OCI-LY7 (cell line): ENCODE results near the gene PREPL.

ENCODE experiments used
- EZH2phosphoT487 ChIP-seq: fragments of 200-600 bp; sonication (generic); IDR thresholded peaks from 2 replicates; pipeline ENCODE4 v1.6.1; 2018; ENCODE audit warnings: low read depth, borderline replicate concordance, mild to moderate bottlenecking, mixed run types, antibody characterized with exemption, low read length, moderate library complexity, mixed read lengths
- TF ChIP-seq, protein P1 (sequence below): fragments of 200-600 bp; sonication (generic); conservative IDR thresholded peaks from 2 replicates; pipeline ENCODE4 v1.5.1; 2014; ENCODE audit warnings: mild to moderate bottlenecking, antibody characterized with exemption, low read length, moderate library complexity, mixed read lengths

DNA sequence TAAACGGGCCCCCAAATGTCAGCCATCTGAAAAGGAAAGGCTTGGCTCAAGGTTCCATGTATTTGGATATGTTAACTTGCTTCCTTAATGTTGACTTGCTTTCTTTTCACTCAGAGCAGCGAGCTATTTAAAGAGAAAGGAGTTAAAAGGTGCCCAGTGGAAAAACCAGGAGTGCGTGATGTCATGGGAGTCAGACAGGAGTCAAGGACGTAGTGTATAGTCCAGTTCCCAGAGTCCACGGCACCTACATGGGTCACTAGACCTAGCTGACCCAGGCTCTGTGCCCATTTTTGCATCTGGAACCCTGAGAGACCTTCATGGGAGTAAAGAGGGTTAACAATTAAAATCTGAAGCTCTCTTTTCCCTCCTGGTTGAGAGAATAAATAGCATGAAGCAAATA is 66.2 kb downstream of the PREPL start:
- TF ChIP-seq EZH2phosphoT487 = no peak
- TF ChIP-seq, protein P1, sequence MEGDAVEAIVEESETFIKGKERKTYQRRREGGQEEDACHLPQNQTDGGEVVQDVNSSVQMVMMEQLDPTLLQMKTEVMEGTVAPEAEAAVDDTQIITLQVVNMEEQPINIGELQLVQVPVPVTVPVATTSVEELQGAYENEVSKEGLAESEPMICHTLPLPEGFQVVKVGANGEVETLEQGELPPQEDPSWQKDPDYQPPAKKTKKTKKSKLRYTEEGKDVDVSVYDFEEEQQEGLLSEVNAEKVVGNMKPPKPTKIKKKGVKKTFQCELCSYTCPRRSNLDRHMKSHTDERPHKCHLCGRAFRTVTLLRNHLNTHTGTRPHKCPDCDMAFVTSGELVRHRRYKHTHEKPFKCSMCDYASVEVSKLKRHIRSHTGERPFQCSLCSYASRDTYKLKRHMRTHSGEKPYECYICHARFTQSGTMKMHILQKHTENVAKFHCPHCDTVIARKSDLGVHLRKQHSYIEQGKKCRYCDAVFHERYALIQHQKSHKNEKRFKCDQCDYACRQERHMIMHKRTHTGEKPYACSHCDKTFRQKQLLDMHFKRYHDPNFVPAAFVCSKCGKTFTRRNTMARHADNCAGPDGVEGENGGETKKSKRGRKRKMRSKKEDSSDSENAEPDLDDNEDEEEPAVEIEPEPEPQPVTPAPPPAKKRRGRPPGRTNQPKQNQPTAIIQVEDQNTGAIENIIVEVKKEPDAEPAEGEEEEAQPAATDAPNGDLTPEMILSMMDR = no peak
